IMR-90 (cell line): ENCODE data around the gene SPRR2A. TPM values are rescaled to one million over a fixed set of nuclear protein-coding genes. Genes with fewer than 3 reads are reported as not detected.
A peak's percentile ranks its signal among the peaks of the same experiment; 100 is the strongest.
"Not testable (repeated sequence)": the region's sequence is repeated elsewhere in the genome, so short reads cannot be mapped to it uniquely, and the experiment has no call there.

Experiments used
- ATAC-seq: fragments of 200-7000 bp; cut with Tn5 transposase; 2 replicates; pipeline ENCODE4 v1.9.1; 2020; ENCODE audit warnings: low read depth, mild to moderate bottlenecking, moderate library complexity
- BruUV-seq: library from RNA; stranded (reverse); fragments of 400-500 nt; replicated peaks from 2 replicates; lab custom pipeline; 2021; lab: Mats Ljungman, UMichigan
- CTCF ChIA-PET: fragments of 300-600 bp; formaldehyde crosslinking; extraction: SDS; loops from one replicate; lab custom pipeline; 2021; ENCODE audit warnings: antibody characterized with exemption; lab: Yijun Ruan, JAX
- POLR2A ChIA-PET: fragments of 300-600 bp; sonication (Branson Sonifier 250); formaldehyde crosslinking; loops from one replicate; lab custom pipeline; 2022; ENCODE audit warnings: antibody characterized with exemption; ENCODE audit not compliant: unreplicated experiment; lab: Charles Lee
- DNase-seq: peaks from one replicate; pipeline ENCODE4 v3.0.0; 2013
- H2AFZ ChIP-seq: replicated peaks from 2 replicates; pipeline ENCODE3; 2013; ENCODE audit warnings: low read length, mild to moderate bottlenecking; ENCODE audit not compliant: poor library complexity
- H2AK5ac ChIP-seq: 2 replicates; pipeline ENCODE4 v1.6.1; 2013; ENCODE audit warnings: low read depth, low read length, inconsistent platforms
- H2AK9ac ChIP-seq: replicated peaks from 2 replicates; pipeline ENCODE3; 2013; ENCODE audit warnings: mild to moderate bottlenecking, low read depth, low read length, moderate library complexity; ENCODE audit not compliant: poor library complexity
- H2BK120ac ChIP-seq: 2 replicates; pipeline ENCODE4 v1.6.1; 2013; ENCODE audit warnings: low read depth, low read length, inconsistent platforms
- H2BK15ac ChIP-seq: 3 replicates; pipeline ENCODE4 v1.6.1; 2013; ENCODE audit warnings: low read depth, low read length, inconsistent platforms
- H2BK20ac ChIP-seq: 2 replicates; pipeline ENCODE4 v1.6.1; 2013; ENCODE audit warnings: low read depth, mild to moderate bottlenecking, inconsistent platforms, low read length, moderate library complexity
- H2BK5ac ChIP-seq: 2 replicates; pipeline ENCODE4 v1.6.1; 2013; ENCODE audit warnings: mild to moderate bottlenecking, low read depth, low read length, inconsistent platforms; ENCODE audit not compliant: poor library complexity, severe bottlenecking
- H3K14ac ChIP-seq: replicated peaks from 2 replicates; pipeline ENCODE4 v1.6.1; 2013; ENCODE audit warnings: low read depth, low read length, inconsistent platforms
- H3K18ac ChIP-seq: 2 replicates; pipeline ENCODE4 v1.6.1; 2013; ENCODE audit warnings: low read depth, low read length, control low read depth
- H3K23ac ChIP-seq: 2 replicates; pipeline ENCODE4 v1.6.1; 2013; ENCODE audit warnings: low read depth, low read length, inconsistent platforms
- H3K27ac ChIP-seq: 2 replicates; pipeline ENCODE4 v1.5.1; 2013; ENCODE audit warnings: mild to moderate bottlenecking, control low read depth, low read length; ENCODE audit not compliant: insufficient read depth
- H3K27me3 ChIP-seq: 2 replicates; pipeline ENCODE4 v1.6.1; 2013; ENCODE audit warnings: low read length; ENCODE audit not compliant: control insufficient read depth, insufficient read depth
- H3K36me3 ChIP-seq: 2 replicates; pipeline ENCODE4 v1.6.1; 2013; ENCODE audit warnings: low read length, mixed read lengths; ENCODE audit not compliant: control insufficient read depth, insufficient read depth
- H3K4ac ChIP-seq: 2 replicates; pipeline ENCODE4 v1.6.1; 2013; ENCODE audit warnings: low read depth, low read length, inconsistent platforms
- H3K4me1 ChIP-seq: 2 replicates; pipeline ENCODE4 v1.6.1; 2013; ENCODE audit warnings: low read length, mixed read lengths; ENCODE audit not compliant: control insufficient read depth, insufficient read depth
- H3K4me2 ChIP-seq: 2 replicates; pipeline ENCODE4 v1.6.1; 2013; ENCODE audit warnings: low read depth, mild to moderate bottlenecking, control low read depth, low read length, moderate library complexity
- H3K4me3 ChIP-seq: 2 replicates; pipeline ENCODE4 v1.5.1; 2013; ENCODE audit warnings: low read depth, mild to moderate bottlenecking, control low read depth, low read length, moderate library complexity; ENCODE audit not compliant: insufficient read depth
- H3K56ac ChIP-seq: 2 replicates; pipeline ENCODE4 v1.6.1; 2013; ENCODE audit warnings: low read length, inconsistent platforms; ENCODE audit not compliant: insufficient read depth; ENCODE audit errors: extremely low read depth
- H3K79me1 ChIP-seq, 2 experiments: 2 replicates each; pipeline ENCODE4 v1.6.1; 2013; ENCODE audit warnings: low read length in 2 of 2, inconsistent platforms in 1 of 2, low read depth in 1 of 2
- H3K9ac ChIP-seq: 2 replicates; pipeline ENCODE4 v1.6.1; 2013; ENCODE audit warnings: low read depth, low read length, control low read depth
- H3K9me1 ChIP-seq: 2 replicates; pipeline ENCODE4 v1.6.1; 2013; ENCODE audit warnings: low read length, inconsistent platforms; ENCODE audit not compliant: insufficient read depth
- H3K9me3 ChIP-seq: 2 replicates; pipeline ENCODE4 v1.6.1; 2013; ENCODE audit warnings: low read length; ENCODE audit not compliant: control insufficient read depth, insufficient read depth
- H4K20me1 ChIP-seq: 2 replicates; pipeline ENCODE4 v1.6.1; 2013; ENCODE audit warnings: low read length, inconsistent platforms; ENCODE audit not compliant: insufficient read depth
- H4K5ac ChIP-seq: 2 replicates; pipeline ENCODE4 v1.6.1; 2013; ENCODE audit warnings: mild to moderate bottlenecking, low read depth, low read length, control low read depth
- H4K8ac ChIP-seq, 2 experiments: 2 replicates each; pipeline ENCODE4 v1.6.1; 2013; ENCODE audit warnings: low read depth in 2 of 2, low read length in 2 of 2, control low read depth in 1 of 2, inconsistent platforms in 1 of 2
- H4K91ac ChIP-seq: 2 replicates; pipeline ENCODE4 v1.6.1; 2013; ENCODE audit warnings: low read depth, low read length, inconsistent platforms; ENCODE audit not compliant: insufficient read depth
- MAFK ChIP-seq: IDR thresholded peaks from 2 replicates; pipeline ENCODE4 v1.6.1; 2012; ENCODE audit warnings: low read depth, low read length, improper control_type of control experiment
- WGBS, 2 experiments: methylation state at CpG; one replicate each; pipeline versions ENCODE4 v1.1.5 to v1.1.7; 2013; ENCODE audit warnings: missing lambda C conversion rate in 2 of 2; ENCODE audit not compliant: insufficient read length in 1 of 2; ENCODE audit errors: extremely low coverage in 2 of 2; 5-methylcytosine and 5-hydroxymethylcytosine counted together
- dilution Hi-C: fragments of 300-500 bp; cut with HindIII; formaldehyde crosslinking; loops from one replicate; pipeline ENCODE4 v1.14.3; 2018; ENCODE audit warnings: low sequenced_read_pairs; ENCODE audit not compliant: unreplicated experiment
- in situ Hi-C: fragments of 300-500 bp; cut with MboI; formaldehyde crosslinking; loops from 3 replicates; pipeline ENCODE4 v1.14.3; 2019; ENCODE audit warnings: low sequenced_read_pairs, inconsistent platforms, mixed read lengths
- intact Hi-C: fragments of 100-400 bp; cut with micrococcal nuclease; formaldehyde crosslinking; loops from 2 replicates; pipeline ENCODE4 v1.10.0; 2022
- microRNA-seq, 2 experiments: library from miRNA; stranded (forward) in 1 of 2; unstranded in 1 of 2; fragments of 10-50 nt in 1 of 2; fragments of <30 nt in 1 of 2; gene quantifications in 1 of 2; microRNA quantifications in 1 of 2; one replicate each; pipeline versions ENCODE3 to v1.1.0; 2013 to 2020; ENCODE audit not compliant: insufficient read depth in 1 of 2, insufficient read length in 1 of 2, unreplicated experiment in 1 of 2
- polyA plus RNA-seq, 3 experiments: library from polyadenylated mRNA; depleted of rRNA; stranded (reverse); fragments of >200 nt; gene quantifications; 2 replicates each; pipeline ENCODE4 v1.2.3, GENCODE V29; 2012; ENCODE audit warnings: low replicate concordance in 1 of 3
- small RNA-seq, 5 experiments: library from RNA; depleted of rRNA; stranded (forward); fragments of <200 nt; gene quantifications; one replicate each; pipeline ENCODE3, GENCODE V24; 2012
- total RNA-seq: library from RNA; depleted of rRNA; stranded (reverse); fragments of >200 nt; gene quantifications from 2 replicates; pipeline ENCODE4 v1.2.3, GENCODE V29; 2012; rRNA removed

SPRR2A gene
- total and polyA plus RNA-seq, 2 of the 4 experiments (the other 2 are of a cell fraction) = not detected

- H3K36me3 ChIP-seq, H4K8ac ChIP-seq, dilution Hi-C loops, CTCF ChIA-PET, ATAC-seq, DNase-seq, POLR2A ChIA-PET, H2BK15ac ChIP-seq, H4K5ac ChIP-seq, H3K56ac ChIP-seq, in situ Hi-C loops, H3K9ac ChIP-seq, BruUV-seq, H2BK5ac ChIP-seq, H3K4me3 ChIP-seq, H2AK9ac ChIP-seq, H3K79me1 ChIP-seq, H3K4me1 ChIP-seq, H3K9me3 ChIP-seq, H3K23ac ChIP-seq, H3K4me2 ChIP-seq, H3K27ac ChIP-seq, H2BK20ac ChIP-seq, H2BK120ac ChIP-seq, H3K9me1 ChIP-seq, H4K20me1 ChIP-seq, intact Hi-C loops, H2AFZ ChIP-seq, H4K91ac ChIP-seq, H2AK5ac ChIP-seq, H3K27me3 ChIP-seq, H3K4ac ChIP-seq, H3K18ac ChIP-seq, H3K14ac ChIP-seq: not testable (repeated sequence)
- 60% methylated on average over 5 of the region's 8 CpGs; no CpG with 5 or more reads in 1 of the 2 experiments for WGBS, 2 experiments
- peak; percentile 51 for TF ChIP-seq MAFK
Measured at GRCh38 chr1:153011235-153011758, 46.0 kb downstream of the SPRR2A start.

Small RNAs within 50 kb of the gene (microRNA-seq; reads per million reads assigned to microRNA genes)
- not detected for gene AL356867.1 (ENCODE audit: insufficient read depth, insufficient read length)
- not detected for gene RF00322 (ENCODE audit: insufficient read depth, insufficient read length)

Small RNAs within 50 kb of the gene (small RNA-seq; reads per million reads assigned to genes)
- gene AL356867.1 (0 reads per million in 5 experiments), gene RF00322 (0 reads per million in 5 experiments)

Other genes with a start within 250 kb of the SPRR2A start
- not detected in 2 replicates for gene LCE1B, start 245.5 kb downstream of the SPRR2A start, total RNA-seq
- gene LCE1B, start 245.5 kb downstream of the SPRR2A start, polyA plus RNA-seq (2012; rRNA removed) = not detected in 2 replicates
- not detected in 2 replicates for gene LCE1A, start 230.0 kb downstream of the SPRR2A start, total RNA-seq
- gene LCE1A, start 230.0 kb downstream of the SPRR2A start, polyA plus RNA-seq (2012; rRNA removed) = not detected in 2 replicates
- gene LCE6A, start 214.7 kb downstream of the SPRR2A start, total RNA-seq = not detected in 2 replicates
- not detected in 2 replicates for gene LCE6A, start 214.7 kb downstream of the SPRR2A start, polyA plus RNA-seq (2012; rRNA removed)
- not detected in 2 replicates for gene LCE7A, start 197.5 kb downstream of the SPRR2A start, total RNA-seq
- not detected in 2 replicates for gene LCE7A, start 197.5 kb downstream of the SPRR2A start, polyA plus RNA-seq (2012; rRNA removed)
- not detected in 2 replicates for gene SMCP, start 179.2 kb downstream of the SPRR2A start, total RNA-seq
- gene SMCP, start 179.2 kb downstream of the SPRR2A start, polyA plus RNA-seq (2012; rRNA removed) = not detected in 2 replicates
- gene IVL, start 149.0 kb downstream of the SPRR2A start, total RNA-seq = not detected in 2 replicates
- not detected in 2 replicates for gene IVL, start 149.0 kb downstream of the SPRR2A start, polyA plus RNA-seq (2012; rRNA removed)
- not detected in 2 replicates for gene SPRR5, start 110.3 kb downstream of the SPRR2A start, total RNA-seq
- not detected in 2 replicates for gene SPRR5, start 110.3 kb downstream of the SPRR2A start, polyA plus RNA-seq (2012; rRNA removed)
- not detected in 2 replicates for gene SPRR4, start 86.9 kb downstream of the SPRR2A start, total RNA-seq
- gene SPRR4, start 86.9 kb downstream of the SPRR2A start, polyA plus RNA-seq (2012; rRNA removed) = not detected in 2 replicates
- not detected in 2 replicates for gene SPRR1A, start 73.4 kb downstream of the SPRR2A start, total RNA-seq
- gene SPRR1A, start 73.4 kb downstream of the SPRR2A start, polyA plus RNA-seq (2012; rRNA removed) = not detected in 2 replicates
- gene SPRR3, start 55.8 kb downstream of the SPRR2A start, total RNA-seq = not detected in 2 replicates
- not detected in 2 replicates for gene SPRR3, start 55.8 kb downstream of the SPRR2A start, polyA plus RNA-seq (2012; rRNA removed)
- gene SPRR1B, start 26.3 kb downstream of the SPRR2A start, total RNA-seq = not detected in 2 replicates
- not detected in 2 replicates for gene SPRR1B, start 26.3 kb downstream of the SPRR2A start, polyA plus RNA-seq (2012; rRNA removed)
- gene SPRR2D, start 16.4 kb downstream of the SPRR2A start, total RNA-seq = not detected in 2 replicates
- not detected in 2 replicates for gene SPRR2D, start 16.4 kb downstream of the SPRR2A start, polyA plus RNA-seq (2012; rRNA removed)
- not detected in 2 replicates for gene SPRR2B, start 14.1 kb upstream of the SPRR2A start, total RNA-seq
- gene SPRR2B, start 14.1 kb upstream of the SPRR2A start, polyA plus RNA-seq (2012; rRNA removed) = not detected in 2 replicates
- gene SPRR2E, start 37.0 kb upstream of the SPRR2A start, total RNA-seq = not detected in 2 replicates
- gene SPRR2E, start 37.0 kb upstream of the SPRR2A start, polyA plus RNA-seq (2012; rRNA removed) = not detected in 2 replicates
- gene SPRR2F, start 56.0 kb upstream of the SPRR2A start, total RNA-seq = not detected in 2 replicates
- not detected in 2 replicates for gene SPRR2F, start 56.0 kb upstream of the SPRR2A start, polyA plus RNA-seq (2012; rRNA removed)
- not detected in 2 replicates for gene SPRR2G, start 93.4 kb upstream of the SPRR2A start, total RNA-seq
- not detected in 2 replicates for gene SPRR2G, start 93.4 kb upstream of the SPRR2A start, polyA plus RNA-seq (2012; rRNA removed)
- gene LELP1, start 145.9 kb upstream of the SPRR2A start, total RNA-seq = not detected in 2 replicates
- not detected in 2 replicates for gene LELP1, start 145.9 kb upstream of the SPRR2A start, polyA plus RNA-seq (2012; rRNA removed)
- gene PRR9, start 160.1 kb upstream of the SPRR2A start, total RNA-seq = not detected in 2 replicates
- gene PRR9, start 160.1 kb upstream of the SPRR2A start, polyA plus RNA-seq (2012; rRNA removed) = not detected in 2 replicates
- not detected in 2 replicates for gene LORICRIN, start 202.2 kb upstream of the SPRR2A start, total RNA-seq
- gene LORICRIN, start 202.2 kb upstream of the SPRR2A start, polyA plus RNA-seq (2012; rRNA removed) = not detected in 2 replicates